Fibroblast of skin of left quadriceps (primary cell): ENCODE results near the gene TLR5.

Source experiments
- DNase-seq, 2 experiments: peaks; one replicate each; pipeline ENCODE4 v3.0.0-alpha.2; 2013; ENCODE audit warnings: low read depth in 2 of 2

TLR5 gene

DNA sequence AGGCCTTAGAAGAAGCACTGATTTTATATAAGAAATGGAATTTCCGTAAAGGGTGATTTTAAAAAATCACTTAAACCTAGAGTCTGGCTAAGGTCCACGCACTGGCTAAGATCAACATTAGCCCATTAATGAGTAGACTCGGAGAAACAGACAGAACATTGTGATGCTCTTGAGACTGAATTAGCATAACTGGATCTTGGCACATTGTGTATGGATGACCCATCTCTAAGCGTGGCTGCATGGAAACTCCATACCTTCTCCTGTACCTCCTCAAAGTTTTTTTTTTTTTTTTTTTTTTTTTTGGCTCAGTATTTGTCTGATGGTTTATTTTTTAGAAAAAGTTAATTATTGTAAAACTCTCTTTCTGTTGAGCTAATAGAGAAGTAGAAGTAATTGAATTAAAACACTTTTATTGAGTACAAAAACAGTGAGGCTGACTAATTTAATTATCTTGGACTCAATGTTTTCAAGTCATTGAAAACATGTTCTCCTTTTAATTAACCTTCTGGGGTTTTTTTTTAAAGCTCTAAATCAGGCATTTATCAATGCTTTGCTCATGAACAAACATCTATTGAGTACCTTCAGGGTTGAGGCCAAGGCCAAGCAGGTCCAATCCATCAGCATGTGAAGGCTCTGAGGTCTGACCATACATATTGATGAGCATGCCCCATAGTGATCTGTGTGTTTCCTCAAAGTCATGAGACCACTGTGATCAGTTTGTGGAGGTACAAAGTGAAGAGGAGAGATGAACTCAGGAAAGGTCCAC lies 74.0 kb downstream of the TLR5 start:
- DNase-seq: no peak

DNA sequence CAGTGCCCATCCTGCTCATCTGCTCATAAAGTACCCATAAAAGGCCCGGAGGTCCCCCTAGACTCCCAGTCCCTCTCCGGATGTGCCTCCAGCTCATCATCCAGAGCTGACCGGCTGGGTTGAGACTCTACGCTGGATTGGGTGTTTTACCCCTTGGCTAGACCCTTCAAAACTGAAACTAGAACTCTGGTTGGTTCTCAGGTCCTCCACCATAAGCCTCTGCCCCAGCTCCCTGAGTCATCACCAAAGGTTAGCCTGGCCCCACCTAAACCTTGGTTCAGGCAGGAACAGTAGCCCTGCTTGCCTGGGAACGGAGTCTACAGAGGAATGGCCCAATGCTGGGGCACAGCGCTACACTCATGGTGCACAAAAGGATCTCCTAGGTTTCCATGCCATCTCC lies 75.1 kb downstream of the TLR5 start:
- no peak for DNase-seq

DNA sequence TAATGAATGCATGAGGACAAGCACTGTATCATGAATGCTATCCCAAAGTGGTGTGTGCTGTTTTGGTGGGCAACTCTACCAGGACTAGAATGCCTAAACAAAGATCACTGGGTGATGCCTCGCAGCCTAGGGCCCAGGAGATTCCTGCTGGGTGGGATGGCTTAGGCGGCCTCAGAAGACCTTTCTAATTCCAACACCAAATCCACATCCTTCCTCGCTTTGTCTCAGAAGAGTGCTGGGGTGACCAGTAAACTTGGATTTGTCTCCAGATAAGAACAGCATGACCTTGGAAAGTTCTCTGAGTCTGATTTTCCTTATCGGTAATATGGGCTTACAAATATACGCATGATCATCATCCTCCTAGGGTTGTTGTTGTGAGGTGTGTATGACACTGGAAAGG lies 76.6 kb downstream of the TLR5 start:
- DNase-seq: no peak

DNA sequence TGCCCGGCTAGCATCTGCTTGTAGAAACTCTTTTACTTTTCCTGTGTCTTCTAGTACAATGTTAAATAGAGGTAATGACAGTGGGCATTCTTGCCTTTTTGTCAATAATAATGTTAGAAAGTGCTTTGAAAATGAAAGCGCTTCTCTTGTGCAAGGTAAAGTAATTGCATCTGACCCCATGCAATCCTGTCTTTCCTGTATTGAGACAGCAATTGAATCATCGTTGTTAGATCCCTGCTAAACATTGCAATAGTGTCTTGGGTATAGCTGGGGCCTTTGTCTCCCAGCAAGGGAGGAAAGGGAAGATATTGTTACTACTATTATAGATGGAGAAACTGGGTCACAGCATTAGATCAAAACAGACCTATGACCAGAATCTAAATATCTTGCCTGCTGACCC lies 80.9 kb downstream of the TLR5 start:
- DNase-seq: no peak

DNA sequence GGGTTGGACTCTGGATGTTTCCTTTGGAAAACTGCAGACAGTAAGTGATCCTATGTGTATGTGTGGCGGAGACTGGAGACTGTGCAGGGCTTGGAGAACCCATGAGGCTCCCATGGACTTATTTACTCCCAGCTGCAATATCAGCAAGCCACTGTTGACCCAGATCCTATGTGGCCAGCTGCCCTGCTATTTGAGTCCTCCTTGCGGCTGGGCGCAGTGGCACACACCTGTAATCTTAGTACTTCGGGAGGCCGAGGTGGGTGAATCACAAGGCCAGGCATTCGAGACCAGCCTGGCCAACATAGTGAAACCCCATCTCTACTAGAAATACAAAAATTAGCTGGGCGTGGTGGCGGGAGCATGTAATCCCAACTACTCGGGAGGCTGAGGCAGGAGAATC lies 83.5 kb downstream of the TLR5 start:
- no peak for DNase-seq
